ENCODE measurements around the gene PHLDA3.

DNA sequence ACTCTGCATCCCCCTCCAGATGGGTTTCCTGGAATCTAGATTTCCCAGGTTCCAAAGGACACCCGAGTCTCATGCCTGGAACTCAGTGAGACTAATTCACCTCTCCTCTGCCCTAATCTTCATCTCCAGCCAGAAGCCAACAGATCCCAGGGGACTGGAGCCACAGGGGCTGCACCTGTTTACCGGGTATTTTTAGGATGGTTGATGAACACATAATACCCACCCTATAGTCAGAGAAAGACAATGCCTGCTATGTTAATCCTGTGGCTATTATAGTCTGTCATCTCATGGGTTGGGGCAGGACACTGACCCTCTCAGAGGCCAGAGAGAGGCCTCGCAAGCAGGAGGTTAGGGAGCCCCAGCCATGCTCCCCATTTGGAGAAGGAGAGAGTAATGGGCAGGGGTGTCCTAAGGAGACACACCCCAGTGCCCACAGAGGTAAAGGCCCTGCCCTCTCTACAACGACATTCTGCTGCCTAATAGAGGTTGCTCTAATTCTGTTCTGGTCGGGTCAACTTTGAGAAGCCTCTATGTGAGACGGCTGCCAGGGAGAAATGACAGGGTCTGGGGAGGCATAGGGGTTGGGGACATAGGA is 46.5 kb downstream of the PHLDA3 start:
- TF ChIP-seq, protein P1, sequence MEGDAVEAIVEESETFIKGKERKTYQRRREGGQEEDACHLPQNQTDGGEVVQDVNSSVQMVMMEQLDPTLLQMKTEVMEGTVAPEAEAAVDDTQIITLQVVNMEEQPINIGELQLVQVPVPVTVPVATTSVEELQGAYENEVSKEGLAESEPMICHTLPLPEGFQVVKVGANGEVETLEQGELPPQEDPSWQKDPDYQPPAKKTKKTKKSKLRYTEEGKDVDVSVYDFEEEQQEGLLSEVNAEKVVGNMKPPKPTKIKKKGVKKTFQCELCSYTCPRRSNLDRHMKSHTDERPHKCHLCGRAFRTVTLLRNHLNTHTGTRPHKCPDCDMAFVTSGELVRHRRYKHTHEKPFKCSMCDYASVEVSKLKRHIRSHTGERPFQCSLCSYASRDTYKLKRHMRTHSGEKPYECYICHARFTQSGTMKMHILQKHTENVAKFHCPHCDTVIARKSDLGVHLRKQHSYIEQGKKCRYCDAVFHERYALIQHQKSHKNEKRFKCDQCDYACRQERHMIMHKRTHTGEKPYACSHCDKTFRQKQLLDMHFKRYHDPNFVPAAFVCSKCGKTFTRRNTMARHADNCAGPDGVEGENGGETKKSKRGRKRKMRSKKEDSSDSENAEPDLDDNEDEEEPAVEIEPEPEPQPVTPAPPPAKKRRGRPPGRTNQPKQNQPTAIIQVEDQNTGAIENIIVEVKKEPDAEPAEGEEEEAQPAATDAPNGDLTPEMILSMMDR (IDR thresholded peaks at IDR 0.05) = no peak
- no peak for TF ChIP-seq POLR2A (IDR thresholded peaks at IDR 0.05)
